HepG2 (cell line): ENCODE measurements around the gene NAA38. TPM values are rescaled to one million over a fixed set of nuclear protein-coding genes. Genes with fewer than 3 reads are reported as not detected.

ENCODE experiments used
- ATF2 ChIP-seq: sonication (generic); formaldehyde crosslinking; IDR thresholded peaks from 2 replicates; pipeline ENCODE4 v1.4.0; 2020; ENCODE audit warnings: missing genetic modification reagents
- FOSL2 ChIP-seq: sonication (generic); formaldehyde crosslinking; IDR thresholded peaks from 2 replicates; pipeline ENCODE4 v1.4.0; 2020; ENCODE audit warnings: missing genetic modification reagents
- HMG20A ChIP-seq: IDR thresholded peaks from 2 replicates; pipeline ENCODE4 v1.6.1; 2016; ENCODE audit warnings: borderline replicate concordance
- ZNF740 ChIP-seq: sonication (generic); formaldehyde crosslinking; IDR thresholded peaks from 2 replicates; pipeline ENCODE4 v1.4.0; 2020; ENCODE audit warnings: missing genetic modification reagents
- polyA plus RNA-seq, 8 experiments: library from polyadenylated mRNA; depleted of rRNA in 3 of 8; stranded (reverse) in 7 of 8; unstranded in 1 of 8; fragments of >200 nt; fragmentation: Illumina TruSeq in 4 of 8; extraction: Trizol in 4 of 8; gene quantifications; 2 replicates each; pipeline versions ENCODE4 v1.2.1 to v1.2.3, GENCODE V29; 2011 to 2016; ENCODE audit warnings: low read depth in 4 of 8, missing spikeins in 1 of 8, mixed read lengths in 1 of 8; ENCODE audit not compliant: insufficient read depth in 1 of 8
- total RNA-seq, 5 experiments: library from RNA; depleted of rRNA; stranded (reverse); fragments of >200 nt; fragmentation: Illumina TruSeq; extraction: Trizol; gene quantifications; 2 replicates each; pipeline ENCODE4 v1.2.3, GENCODE V29; 2016; ENCODE audit warnings: low read depth in 1 of 5
- TF ChIP-seq, protein P1 (sequence below): sonication (generic); formaldehyde crosslinking; conservative IDR thresholded peaks from 2 replicates; pipeline ENCODE4 v1.8.0; 2022; ENCODE audit warnings: missing genetic modification reagents
- TF ChIP-seq, protein P2 (sequence below): IDR thresholded peaks from 2 replicates; pipeline ENCODE4 v1.6.1; 2016; ENCODE audit warnings: low read depth

NAA38 gene
- total and polyA plus RNA-seq, 2 of the 13 experiments (the other 11 are each of a cell fraction or from before 2014, with no cell fraction given) = 46.9 to 91.6 TPM

DNA sequence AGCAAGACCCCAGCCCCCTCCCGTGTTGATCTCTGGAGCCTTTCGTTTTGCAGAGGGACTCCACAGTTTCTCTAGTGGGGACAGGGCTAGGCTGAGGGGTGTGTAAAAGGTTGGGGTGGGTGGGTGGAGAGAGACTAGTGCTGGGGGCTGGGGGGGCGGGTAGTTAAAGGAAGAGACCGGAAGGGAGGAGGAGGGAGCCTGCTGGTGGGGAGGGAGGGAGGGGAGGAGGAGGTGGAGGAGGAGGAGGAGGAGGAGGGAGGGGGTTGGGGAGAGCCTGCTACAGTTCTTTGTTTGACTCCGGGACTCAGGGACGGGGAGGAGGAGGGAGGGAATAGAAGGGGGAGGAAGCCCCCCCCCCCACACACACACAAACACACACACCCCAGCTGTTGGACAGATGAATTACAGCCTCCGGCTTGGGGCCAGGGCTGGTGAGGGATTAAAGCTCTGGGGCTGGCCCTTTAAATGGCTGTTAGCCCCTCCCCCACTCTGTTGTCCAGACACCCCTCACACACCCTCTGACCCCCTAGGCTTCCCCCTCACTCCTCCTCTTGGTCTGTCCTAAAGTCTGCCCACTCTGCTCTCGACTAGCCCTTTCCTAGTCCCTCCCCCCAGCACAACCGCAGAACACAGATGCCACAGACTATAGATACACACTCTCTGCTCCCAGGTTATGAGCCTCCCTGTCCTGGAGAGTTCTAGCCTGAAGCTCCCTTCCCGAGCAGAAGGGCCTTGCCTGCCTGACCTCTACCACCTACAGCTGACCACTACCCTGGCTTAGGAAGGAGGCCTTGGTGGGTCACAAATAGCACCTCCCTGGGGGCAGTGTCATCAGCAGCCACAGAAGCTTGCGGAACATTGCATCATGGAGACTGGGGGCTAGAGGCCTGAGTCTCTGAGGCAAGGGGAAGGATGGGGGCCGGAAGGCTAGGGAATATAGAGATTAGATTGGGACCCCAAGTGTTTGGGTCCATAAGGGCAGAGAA, 19.0 kb downstream of the NAA38 start (continued):
- 0 out of 2 replicates have a peak, but pooled peaks have one; percentile 18 for TF ChIP-seq HMG20A
- peak; percentile 23; the same call in 1 of the 2 replicates for TF ChIP-seq ATF2 (CRISPR knock-in tag)
- TF ChIP-seq FOSL2 (CRISPR knock-in tag) = peak; percentile 46; the same call in 1 of the 2 replicates
- TF ChIP-seq, protein P1, sequence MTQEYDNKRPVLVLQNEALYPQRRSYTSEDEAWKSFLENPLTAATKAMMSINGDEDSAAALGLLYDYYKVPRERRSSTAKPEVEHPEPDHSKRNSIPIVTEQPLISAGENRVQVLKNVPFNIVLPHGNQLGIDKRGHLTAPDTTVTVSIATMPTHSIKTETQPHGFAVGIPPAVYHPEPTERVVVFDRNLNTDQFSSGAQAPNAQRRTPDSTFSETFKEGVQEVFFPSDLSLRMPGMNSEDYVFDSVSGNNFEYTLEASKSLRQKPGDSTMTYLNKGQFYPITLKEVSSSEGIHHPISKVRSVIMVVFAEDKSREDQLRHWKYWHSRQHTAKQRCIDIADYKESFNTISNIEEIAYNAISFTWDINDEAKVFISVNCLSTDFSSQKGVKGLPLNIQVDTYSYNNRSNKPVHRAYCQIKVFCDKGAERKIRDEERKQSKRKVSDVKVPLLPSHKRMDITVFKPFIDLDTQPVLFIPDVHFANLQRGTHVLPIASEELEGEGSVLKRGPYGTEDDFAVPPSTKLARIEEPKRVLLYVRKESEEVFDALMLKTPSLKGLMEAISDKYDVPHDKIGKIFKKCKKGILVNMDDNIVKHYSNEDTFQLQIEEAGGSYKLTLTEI (CRISPR knock-in tag) = no peak
- peak; percentile 83 for TF ChIP-seq ZNF740 (CRISPR knock-in tag)
- TF ChIP-seq, protein P2, sequence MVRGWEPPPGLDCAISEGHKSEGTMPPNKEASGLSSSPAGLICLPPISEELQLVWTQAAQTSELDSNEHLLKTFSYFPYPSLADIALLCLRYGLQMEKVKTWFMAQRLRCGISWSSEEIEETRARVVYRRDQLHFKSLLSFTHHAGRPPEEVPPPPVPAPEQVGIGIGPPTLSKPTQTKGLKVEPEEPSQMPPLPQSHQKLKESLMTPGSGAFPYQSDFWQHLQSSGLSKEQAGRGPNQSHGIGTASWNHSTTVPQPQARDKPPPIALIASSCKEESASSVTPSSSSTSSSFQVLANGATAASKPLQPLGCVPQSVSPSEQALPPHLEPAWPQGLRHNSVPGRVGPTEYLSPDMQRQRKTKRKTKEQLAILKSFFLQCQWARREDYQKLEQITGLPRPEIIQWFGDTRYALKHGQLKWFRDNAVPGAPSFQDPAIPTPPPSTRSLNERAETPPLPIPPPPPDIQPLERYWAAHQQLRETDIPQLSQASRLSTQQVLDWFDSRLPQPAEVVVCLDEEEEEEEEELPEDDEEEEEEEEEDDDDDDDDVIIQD = no peak
